Progenitor cell of endocrine pancreas (in vitro differentiated cells): ENCODE measurements around the gene KRTAP12-2. TPM values are rescaled to one million over a fixed set of nuclear protein-coding genes. Genes with fewer than 3 reads are reported as not detected.

Experiments used
- DNase-seq: peaks from one replicate; pipeline ENCODE4 v3.0.0; 2021; ENCODE audit warnings: low spot score; ENCODE audit not compliant: unreplicated experiment
- H3K27ac Mint-ChIP-seq: 2 replicates; pipeline ENCODE4 v1.8.0; 2021; ENCODE audit warnings: mild to moderate bottlenecking, moderate library complexity, mixed read lengths
- H3K27me3 Mint-ChIP-seq: 2 replicates; pipeline ENCODE4 v1.8.0; 2021; ENCODE audit warnings: mixed read lengths
- H3K36me3 Mint-ChIP-seq: 2 replicates; pipeline ENCODE4 v1.8.0; 2022; ENCODE audit warnings: mixed read lengths; ENCODE audit not compliant: insufficient read depth
- H3K4me1 Mint-ChIP-seq: 2 replicates; pipeline ENCODE4 v1.8.0; 2021; ENCODE audit warnings: low read depth, mixed read lengths
- H3K4me3 Mint-ChIP-seq: 2 replicates; pipeline ENCODE4 v1.8.0; 2021; ENCODE audit warnings: low read depth, mild to moderate bottlenecking, moderate library complexity, mixed read lengths
- H3K9me3 Mint-ChIP-seq: 2 replicates; pipeline ENCODE4 v1.8.0; 2021; ENCODE audit warnings: low read depth, mixed read lengths
- total RNA-seq: library from RNA; stranded (reverse); gene quantifications from 2 replicates; pipeline ENCODE4 v1.2.1, GENCODE V29; 2021
- TF ChIP-seq, protein P1 (sequence below): fragments of 200-600 bp; sonication (generic); IDR thresholded peaks from one replicate; pipeline ENCODE4 v1.5.0; 2021; ENCODE audit warnings: antibody characterized with exemption, mild to moderate bottlenecking; ENCODE audit not compliant: unreplicated experiment

KRTAP12-2 gene
- total RNA-seq, 1 donor from 2014 or later: not detected

DNA sequence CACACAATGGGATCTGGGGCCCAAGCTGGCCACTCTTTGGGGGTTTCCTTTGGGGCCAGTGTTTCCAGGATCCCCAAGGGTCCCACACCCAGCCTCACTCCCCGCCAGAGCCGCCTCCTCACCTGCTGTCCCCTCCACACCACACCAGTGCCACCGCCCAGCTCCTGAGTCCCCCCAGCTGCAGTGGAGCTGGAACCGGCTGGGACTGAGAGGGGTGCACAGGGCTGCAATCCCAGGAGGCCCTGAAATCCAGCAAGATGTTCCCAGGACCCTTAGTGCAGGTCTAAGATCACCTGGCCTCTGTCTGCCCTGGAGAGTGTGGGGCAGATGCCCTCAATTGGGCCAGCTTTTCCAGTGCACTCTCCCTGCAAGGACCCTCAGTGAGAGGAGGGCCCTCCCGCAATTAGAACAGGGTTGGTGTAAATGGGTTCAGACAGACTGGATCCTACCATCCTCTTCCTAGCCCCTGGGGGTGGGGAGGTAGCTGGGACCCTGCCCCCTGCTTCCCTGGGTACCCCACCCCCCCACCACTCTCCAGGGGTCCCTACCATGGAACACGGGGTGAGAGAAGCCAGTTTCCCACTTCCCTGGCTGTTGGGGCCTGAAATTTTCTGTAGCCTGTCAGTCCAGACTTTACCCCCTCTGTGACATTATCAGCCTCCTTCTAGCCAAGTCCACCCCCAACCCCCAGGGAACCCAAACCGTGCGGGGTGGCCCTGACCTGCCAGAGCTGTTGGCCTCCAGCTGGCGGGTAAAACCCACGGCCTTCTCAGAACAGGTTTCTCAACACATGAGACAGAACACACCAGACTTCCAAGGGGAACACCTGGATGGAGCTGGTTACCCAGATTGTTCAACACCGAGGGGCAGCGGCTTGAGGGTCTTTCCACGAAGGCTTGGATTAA, 37.3 kb upstream of the KRTAP12-2 start:
- Mint-ChIP-seq H3K4me1 (peaks cover 3% of the 10 kb centered on the region), H3K36me3 (no peaks in the 10 kb centered on the region), H3K27me3 (peaks cover 87% of the 10 kb centered on the region), H3K27ac (no peak overlapping the region), H3K9me3 (peaks cover 3% of the 10 kb centered on the region), H3K4me3 (no peak overlapping the region)
- DNase-seq: no peak
- TF ChIP-seq, protein P1, sequence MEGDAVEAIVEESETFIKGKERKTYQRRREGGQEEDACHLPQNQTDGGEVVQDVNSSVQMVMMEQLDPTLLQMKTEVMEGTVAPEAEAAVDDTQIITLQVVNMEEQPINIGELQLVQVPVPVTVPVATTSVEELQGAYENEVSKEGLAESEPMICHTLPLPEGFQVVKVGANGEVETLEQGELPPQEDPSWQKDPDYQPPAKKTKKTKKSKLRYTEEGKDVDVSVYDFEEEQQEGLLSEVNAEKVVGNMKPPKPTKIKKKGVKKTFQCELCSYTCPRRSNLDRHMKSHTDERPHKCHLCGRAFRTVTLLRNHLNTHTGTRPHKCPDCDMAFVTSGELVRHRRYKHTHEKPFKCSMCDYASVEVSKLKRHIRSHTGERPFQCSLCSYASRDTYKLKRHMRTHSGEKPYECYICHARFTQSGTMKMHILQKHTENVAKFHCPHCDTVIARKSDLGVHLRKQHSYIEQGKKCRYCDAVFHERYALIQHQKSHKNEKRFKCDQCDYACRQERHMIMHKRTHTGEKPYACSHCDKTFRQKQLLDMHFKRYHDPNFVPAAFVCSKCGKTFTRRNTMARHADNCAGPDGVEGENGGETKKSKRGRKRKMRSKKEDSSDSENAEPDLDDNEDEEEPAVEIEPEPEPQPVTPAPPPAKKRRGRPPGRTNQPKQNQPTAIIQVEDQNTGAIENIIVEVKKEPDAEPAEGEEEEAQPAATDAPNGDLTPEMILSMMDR: no peak

DNA sequence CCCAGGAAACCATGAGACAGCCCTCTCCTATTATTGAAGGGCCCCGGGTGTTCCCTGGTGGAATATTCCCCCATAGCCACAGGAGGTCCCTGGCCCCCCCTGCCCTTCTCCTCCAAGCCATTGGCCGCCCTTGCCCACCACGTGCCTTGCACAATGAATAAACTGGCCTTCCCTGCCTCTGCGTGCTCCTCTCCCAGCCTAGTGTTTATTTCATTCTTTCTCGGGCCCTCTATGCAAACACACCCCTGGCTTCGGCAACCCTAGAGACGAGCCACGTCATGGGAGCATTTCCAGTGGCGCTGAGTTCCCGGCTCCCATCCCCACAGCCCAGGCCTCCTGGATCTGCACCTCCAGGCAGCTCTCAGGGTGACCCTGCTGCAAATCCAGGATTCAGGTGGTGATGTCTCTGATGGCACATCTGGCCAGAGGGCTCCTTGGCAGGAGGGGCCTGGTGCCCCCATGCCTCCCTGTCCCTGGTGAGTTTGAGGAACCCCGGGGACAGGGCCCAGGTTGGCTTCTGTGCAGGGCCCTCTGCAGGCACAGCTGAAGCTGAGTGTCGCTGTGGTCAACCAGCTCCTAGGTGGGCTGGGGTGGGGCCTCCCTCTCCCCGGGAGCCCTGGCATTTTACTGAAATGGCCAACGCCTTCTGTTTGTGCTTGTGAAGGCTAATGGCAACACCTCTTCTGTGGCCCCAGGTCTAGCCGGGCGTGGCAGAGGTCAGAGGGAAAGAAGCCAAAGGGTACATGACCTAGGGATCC, 36.4 kb upstream of the KRTAP12-2 start:
- no peak for DNase-seq
- TF ChIP-seq, protein P1: no peak
- Mint-ChIP-seq H3K36me3 (no peaks in the 10 kb centered on the region), H3K27me3 (peaks cover 85% of the 10 kb centered on the region), H3K27ac (no peak overlapping the region), H3K9me3 (peaks cover 3% of the 10 kb centered on the region), H3K4me3 (no peak overlapping the region), H3K4me1 (peaks cover 3% of the 10 kb centered on the region)

DNA sequence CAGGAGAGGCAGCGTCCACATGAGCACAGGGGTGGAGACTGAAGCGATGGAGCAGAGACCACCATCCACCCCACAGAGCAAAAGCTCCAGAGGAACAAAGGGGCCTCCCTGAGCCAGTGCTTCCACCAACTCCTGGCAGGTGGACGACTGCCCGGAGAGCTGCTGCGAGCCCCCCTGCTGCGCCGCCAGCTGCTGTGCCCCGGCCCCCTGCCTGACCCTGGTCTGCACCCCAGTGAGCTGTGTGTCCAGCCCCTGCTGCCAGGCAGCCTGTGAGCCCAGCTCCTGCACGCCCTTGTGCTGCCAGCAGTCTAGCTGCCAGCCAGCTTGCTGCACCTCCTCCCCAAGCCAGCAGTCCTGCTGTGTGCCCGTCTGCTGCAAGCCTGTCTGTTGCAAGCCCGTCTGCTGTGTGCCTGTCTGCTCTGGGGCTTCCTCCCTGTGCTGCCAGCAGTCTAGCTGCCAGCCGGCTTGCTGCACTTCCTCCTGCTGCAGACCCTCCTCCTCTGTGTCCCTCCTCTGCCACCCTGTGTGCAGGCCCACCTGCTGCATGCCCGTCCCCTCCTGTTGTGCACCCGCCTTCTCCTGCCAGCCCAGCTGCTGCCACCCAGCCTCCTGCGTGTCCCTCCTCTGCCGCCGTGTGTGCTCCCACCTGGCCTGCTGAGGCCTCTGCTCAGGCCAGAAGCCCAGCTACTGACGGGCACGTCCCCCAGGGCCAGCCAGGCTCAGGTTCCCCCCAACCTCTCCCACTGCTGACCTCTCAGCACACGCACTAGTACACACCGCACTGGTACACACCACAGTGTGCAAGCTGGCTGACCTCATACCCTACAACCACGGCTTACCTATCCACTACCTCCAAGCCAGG, 35.6 kb upstream of the KRTAP12-2 start:
- Mint-ChIP-seq H3K36me3 (no peaks in the 10 kb centered on the region), H3K27me3 (peaks cover 85% of the 10 kb centered on the region), H3K27ac (no peak overlapping the region), H3K9me3 (peaks cover 3% of the 10 kb centered on the region), H3K4me1 (peaks cover 5% of the 10 kb centered on the region), H3K4me3 (no peak overlapping the region)
- DNase-seq: no peak
- TF ChIP-seq, protein P1: no peak

DNA sequence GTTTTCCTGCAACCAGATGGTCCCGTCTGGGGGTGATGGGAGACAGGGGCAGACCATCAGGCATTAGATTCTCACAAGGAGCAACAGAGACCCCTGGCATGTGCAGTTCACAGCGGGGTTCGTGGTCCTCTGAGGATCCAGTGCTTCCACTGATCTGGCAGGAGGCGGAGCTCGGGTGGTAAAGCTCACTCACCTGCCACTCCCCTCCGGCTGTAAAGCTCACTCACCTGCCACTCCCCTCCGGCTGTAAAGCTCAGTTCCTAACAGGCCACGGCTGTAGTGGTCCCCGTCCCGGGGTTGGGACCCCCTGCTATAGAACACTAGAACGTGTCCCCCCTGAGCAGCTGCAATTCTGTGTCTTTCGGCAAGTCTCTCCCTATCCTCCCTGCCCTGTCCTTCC, 34.8 kb upstream of the KRTAP12-2 start:
- Mint-ChIP-seq H3K27me3 (peaks cover 87% of the 10 kb centered on the region), H3K4me3 (no peak overlapping the region), H3K27ac (no peak overlapping the region), H3K9me3 (peaks cover 3% of the 10 kb centered on the region), H3K4me1 (peaks cover 5% of the 10 kb centered on the region), H3K36me3 (no peaks in the 10 kb centered on the region)
- TF ChIP-seq, protein P1: no peak
- DNase-seq: no peak

DNA sequence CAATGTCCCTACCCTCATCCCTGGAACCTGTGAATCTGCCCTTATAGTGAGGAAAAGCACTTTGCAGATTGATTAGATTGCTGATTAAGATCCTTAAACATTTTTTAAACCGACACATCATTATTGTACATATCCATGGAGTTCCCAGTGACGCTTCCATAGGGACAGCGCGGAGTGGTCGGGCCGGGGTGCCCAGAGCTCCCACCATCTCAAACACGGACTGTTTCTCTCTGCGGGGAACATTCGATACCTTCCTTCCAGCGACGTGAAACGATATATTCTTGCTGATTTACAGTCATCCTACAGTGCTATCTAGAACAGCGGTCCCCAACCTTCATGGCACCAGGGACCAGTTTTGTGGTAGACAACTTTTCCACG, 34.3 kb upstream of the KRTAP12-2 start:
- H3K27me3 Mint-ChIP-seq: peaks cover 87% of the 10 kb centered on the region
- H3K27ac Mint-ChIP-seq: no peak overlapping the region
- DNase-seq: no peak
- peaks cover 5% of the 10 kb centered on the region for H3K4me1 Mint-ChIP-seq
- H3K36me3 Mint-ChIP-seq: no peaks in the 10 kb centered on the region
- H3K9me3 Mint-ChIP-seq: peaks cover 3% of the 10 kb centered on the region
- TF ChIP-seq, protein P1: no peak
- no peak overlapping the region for H3K4me3 Mint-ChIP-seq
